NCI-H2171 treated with DMSO at 0.1 percent for 48 hours (cell line): Measurements from ENCODE around the gene MACIR.
"Not testable (repeated sequence)": the region's sequence is repeated elsewhere in the genome, so short reads cannot be mapped to it uniquely, and the experiment has no call there.

Source experiments
- DNase-seq: peaks from one replicate; lab custom pipeline; 2025; lab: John Stamatoyannopoulos, UW

MACIR gene, protein sequence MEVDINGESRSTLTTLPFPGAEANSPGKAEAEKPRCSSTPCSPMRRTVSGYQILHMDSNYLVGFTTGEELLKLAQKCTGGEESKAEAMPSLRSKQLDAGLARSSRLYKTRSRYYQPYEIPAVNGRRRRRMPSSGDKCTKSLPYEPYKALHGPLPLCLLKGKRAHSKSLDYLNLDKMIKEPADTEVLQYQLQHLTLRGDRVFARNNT

DNA sequence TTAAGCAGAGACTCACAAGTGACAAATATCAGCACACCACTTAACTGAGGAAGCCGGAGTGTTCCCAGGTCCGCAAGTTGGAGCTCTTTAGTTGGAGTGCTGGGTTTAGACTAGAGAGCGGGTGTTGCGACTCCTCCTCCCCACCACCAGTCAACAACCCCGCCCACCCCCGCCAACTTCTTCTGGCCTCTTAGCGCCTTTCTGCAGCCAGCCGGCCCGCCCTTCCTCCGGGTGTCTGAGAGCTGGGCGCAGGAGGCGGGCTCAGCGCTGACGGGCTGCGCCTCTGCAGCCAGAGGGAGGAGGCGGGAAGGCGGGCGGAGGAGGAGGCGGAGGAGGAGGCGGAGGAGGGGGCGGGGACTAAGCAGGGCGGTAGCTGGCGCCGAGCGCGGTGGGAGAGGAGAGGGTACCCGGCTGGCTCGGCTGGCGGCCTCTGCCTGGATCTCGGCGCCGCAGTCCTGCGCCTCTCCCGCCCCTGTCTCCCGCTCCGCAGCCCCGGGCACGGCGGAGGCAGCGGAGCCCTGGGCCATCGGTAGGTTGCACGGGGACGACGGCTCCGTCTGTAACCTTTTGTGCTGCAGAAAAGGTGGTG, at the start of gene MACIR:
TSS of gene MACIR (plus strand) at position 396 of the 589 bp plus-strand sequence. CDS start 17,157 bp downstream, outside the sequence.
- DNase-seq: peak; percentile 86

DNA sequence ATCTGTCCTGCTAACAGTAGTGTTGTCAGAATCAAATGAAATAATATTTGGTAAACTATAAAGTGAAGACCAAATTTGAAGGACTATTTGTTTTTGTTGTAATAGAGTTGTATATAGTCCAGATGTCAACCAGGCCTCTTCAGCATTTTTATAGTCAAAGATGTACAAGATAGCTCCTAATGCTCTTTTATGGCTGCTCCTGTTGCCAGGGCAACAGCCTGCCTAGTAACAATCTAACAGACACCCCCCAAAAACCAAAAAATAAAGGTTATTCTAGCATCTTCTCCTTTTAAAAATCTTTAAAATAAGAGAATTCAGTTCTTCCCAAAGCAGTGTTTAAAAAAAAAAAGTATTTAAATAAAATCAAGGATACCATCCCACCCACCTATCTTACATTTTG, 49.5 kb upstream of the MACIR start:
- DNase-seq: no peak

DNA sequence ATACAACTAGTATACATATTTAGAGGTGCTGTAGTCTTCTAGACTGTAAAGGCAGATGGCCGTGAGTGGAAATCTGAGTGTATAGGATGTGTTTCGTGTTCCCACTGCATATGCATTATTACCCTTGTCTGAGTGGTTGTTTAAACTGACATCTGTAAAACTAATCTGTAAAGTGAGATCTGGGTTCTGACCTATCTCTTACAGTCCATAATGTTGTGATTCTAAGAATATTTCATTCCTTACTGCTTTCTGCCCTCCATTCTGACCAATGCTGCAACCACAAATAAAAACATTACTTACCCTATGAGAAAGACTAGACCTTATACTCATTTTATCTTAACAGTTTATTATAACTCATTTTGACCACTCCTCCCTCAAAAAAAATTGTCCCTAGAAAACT, 47.6 kb upstream of the MACIR start:
- no peak for DNase-seq

DNA sequence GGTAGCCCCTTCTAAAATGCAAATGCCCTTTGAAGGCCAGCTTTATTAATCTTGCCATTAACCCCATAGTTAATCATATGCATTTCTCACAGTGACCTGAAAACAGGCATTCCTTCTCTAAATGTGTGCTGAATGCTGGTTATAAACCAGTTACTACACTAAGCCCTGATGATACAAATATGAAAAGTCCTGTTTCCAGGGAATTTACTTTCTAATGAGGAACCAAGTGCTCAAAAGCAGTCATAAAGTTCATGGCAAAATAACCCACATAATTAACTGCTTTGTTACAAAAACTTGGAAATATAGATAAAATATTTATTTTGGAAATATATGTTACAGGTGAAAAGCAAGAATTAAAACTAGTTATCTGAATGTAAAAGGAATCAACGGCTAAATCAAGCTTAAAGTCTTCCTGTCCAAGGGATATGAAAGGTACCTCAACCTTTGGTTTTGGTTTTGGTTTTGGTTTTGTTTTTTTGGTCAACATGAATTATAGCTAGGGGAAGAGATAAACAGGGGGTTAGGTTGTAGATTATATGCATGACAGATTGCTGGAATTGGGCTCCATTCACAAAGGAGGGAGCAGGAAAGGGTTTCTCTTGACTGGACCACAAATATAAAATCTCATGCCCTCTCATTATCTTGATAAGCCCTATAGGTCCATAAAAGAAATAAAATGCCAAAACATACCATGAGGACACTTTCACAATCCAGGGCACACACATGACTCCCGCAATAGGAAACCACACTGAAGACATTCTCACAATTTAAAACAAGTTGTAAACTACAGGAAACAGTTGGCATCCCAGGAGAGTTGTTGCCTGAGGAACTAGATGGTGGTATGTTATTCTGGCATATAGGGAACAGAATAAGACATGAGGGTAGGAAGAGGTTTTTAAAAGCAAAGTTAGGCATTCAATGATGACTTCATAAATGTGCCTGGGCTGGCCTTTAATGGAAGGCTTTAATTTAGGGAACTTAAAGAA, 46.7 kb upstream of the MACIR start:
- no peak for DNase-seq

DNA sequence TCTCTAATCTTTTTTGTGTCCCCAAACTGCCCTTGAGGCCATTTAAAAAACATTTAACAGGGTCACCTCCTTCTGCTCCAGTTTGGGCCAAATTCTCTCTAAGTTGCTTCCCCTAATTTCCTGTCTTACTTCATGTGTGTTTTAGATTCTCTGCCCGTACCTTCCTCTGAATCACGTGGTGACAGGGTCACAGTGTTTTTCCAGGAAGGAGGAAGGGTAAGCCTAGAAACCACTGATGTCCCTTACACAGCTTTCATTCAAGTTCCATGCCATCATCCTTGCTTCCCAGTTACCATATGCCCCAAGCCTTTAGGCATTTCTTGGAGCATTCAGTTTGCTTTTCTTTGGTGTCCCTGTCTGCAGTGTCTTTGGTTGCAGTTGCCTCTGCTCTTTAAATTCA, 42.4 kb upstream of the MACIR start:
- no peak for DNase-seq

DNA sequence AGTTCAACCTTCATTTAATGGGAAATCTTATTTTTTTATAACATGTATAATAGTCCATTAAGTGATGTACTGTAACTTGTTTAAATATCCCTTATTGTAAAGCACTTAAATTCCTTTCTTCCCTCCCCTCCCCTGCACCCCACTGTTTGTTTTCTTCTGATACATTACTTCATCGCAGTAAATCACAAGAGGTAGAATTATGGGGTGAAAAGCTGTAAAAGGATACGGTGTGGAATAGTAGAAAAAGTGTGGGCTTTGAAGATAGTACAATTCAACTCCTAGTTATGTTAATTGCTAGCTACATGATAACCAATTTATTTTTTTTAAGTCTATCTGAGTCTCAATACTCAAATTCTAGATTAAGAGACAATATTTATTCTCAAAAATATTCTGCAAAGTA, 41.9 kb upstream of the MACIR start:
- DNase-seq: no peak

DNA sequence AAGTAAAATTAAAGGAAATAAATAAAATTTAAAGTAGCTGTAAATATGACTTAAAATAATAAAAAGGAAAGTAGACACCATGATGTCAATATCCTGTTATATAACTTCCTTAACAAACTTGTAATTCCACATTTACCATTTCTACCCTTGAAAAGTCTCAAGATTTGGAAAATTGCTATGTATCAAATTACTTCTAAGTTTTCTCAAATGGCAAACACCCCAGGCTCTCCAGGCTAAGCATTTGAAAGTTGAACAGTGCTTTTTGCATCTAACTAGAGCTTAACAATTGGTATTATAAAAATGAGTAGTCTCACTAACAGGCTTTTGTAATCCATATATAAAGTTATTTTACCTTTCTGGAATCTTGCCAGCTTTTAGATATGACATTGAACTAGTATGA, 41.5 kb upstream of the MACIR start:
- no peak for DNase-seq

DNA sequence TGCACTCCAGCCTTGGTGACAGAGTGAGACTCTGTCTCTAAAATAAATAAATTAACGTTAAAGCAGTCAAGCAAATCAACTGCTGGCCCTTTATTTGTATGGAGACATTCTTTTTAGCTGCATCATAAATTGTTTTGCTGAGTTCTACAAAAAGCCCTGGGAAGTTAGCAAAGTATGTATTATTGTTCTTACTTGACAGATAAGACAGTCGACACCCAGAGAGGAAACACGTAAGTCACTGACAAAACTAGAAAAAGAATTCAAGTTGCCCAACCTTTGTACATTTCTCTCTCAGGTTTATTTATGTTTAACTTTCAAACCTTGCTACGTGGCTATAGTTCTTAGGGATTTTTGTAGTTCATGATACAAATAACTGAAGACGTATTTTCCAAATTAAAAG, 40.4 kb upstream of the MACIR start:
- no peak for DNase-seq

DNA sequence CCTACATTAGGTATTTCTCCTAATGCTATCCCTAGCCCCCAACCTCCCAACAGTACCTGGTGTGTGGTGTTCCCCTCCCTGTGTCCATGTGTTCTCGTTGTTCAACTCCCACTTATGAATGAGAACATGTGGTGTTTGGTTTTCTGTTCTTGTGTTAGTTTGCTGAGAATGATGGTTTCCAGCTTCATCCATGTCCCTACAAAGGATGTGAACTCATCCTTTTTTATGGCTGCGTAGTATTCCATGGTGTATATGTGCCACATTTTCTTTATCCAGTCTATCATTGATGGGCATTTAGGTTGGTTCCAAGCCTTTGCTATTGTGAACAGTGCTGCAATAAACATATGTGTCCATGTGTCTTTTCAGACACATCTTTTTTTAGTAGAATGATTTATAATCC, 39.5 kb upstream of the MACIR start:
- not testable (repeated sequence) for DNase-seq

DNA sequence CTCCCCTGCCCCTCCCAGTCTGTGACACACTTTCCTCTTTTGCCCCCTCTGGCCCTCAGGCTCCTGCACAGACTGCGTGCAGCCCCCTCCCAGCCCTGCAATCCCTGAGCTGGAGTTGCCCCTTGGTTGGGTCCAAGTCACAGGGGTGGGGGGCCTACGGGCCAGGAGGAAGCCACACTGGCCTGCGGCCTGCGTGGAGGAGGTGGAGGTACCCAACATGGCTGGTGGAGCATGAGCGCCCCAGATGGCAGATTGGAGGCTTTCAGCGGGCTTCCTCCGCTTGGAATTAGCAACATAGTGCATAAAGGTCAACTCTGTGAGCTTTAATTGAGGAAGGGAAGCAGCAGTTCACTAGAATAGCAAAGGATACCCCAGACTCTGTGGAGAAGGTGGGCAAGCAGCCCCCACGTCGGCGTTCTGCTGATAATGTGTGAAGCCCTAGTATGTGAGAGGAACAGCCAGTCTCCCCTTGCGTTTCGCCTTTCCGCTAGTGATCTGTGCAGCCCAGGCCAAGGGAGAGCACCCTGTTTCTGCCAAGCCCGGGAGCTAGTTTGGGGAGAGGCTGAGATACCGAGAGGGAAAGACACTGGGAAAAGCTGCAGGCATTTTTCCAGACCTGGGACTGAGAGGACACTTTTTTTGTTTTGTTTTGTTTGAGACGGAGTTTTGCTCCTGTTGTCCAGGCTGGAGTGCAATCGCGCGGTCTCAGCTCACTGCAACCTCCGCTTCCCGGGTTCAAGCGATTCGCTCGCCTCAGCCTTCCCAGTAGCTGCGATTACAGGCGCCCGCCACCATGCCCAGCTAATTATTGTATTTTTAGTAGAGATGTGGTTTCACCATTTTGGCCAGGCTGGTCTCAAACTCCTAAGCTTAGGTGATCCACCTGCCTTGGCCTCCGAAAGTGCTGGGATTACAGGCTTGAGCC, 35.3 kb upstream of the MACIR start:
- DNase-seq: no peak

DNA sequence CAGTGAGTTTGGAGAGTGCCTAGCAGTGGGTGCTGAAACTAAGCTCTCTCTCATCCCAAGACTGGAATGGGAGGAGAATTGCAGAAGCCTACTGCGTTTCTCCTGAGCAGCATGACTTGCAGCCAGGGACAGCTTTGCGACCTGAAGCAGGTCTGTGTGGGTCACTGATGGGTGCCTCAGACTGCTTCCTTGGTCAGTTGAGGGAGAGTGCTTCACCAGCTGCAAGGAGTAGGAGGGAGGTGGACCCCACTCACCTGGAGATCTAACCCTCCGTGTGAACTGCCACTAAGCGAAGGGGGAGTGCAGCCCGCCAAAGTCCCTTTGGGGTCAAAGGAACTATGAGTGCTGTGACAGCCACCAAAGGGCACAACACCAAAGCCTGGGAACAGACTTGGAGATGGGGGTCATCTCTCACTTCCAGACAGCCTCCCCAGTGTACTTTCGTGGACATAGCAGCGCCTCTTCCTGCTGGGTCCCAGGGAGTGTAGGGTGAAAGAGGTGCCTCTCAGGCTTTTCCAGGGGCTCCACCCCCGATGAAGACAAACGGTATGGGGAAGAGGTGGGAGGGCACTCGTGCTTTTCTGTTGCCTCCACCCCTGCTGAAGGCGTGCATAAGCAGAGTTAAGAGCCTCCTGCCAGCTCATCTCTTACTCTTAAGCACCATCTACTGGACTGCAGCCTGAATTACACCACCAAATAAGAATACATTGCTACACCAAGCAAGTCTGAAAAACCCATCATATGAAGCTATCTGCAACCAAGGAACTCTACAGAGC, 34.3 kb upstream of the MACIR start:
- peak; percentile 61 for DNase-seq

DNA sequence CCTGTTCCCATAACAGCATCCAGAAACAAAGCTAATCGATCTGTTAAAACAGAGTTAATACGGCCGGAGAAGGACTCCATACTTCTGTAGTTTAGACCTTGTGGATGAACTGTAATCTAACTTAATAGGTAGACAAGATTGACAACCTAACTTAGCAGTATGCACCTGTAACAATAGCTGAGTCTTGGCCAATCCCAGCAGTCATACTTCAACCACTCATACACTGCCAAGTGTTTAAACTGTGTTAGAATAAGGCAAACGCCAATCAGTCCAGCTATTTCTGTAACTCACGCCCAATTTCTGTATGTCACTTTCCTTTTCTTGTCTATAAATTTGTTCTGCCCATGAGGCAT, 33.7 kb upstream of the MACIR start:
- no peak for DNase-seq

DNA sequence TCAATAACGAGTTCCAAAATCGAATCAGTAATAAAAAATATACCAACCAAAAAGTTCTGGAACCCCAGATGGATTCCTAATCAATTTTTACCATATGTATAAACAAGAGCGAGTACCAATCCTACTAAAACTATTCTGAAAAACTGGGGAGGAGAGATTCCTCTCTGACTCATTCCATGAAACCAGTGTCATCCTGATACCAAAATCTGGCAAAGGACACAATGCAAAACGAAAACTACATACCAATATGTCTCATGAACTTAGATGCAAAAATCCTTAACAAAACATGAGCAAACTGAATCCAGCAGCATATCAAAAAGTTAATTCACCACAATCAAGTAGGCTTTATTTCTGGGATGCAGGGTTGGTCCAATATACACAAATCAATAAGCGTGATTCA, 30.5 kb upstream of the MACIR start:
- DNase-seq: no peak

DNA sequence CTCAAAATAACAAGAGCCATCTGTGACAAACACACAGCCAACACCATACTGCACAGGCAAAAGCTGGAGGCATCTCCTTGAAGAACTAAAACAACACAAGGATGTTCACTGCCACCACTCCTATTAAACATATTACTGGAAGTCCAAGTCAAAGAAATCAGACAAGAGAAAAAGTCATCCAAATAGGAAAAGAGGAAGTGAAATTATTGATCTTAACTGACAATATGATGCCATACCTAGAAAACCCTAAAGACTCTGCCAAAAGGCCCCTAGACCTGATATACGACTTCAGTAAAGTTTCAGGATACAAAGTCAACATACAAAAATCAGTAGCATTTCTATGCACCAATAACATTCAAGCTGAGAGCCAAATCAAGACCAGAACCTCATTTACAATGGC, 30.0 kb upstream of the MACIR start:
- no peak for DNase-seq

DNA sequence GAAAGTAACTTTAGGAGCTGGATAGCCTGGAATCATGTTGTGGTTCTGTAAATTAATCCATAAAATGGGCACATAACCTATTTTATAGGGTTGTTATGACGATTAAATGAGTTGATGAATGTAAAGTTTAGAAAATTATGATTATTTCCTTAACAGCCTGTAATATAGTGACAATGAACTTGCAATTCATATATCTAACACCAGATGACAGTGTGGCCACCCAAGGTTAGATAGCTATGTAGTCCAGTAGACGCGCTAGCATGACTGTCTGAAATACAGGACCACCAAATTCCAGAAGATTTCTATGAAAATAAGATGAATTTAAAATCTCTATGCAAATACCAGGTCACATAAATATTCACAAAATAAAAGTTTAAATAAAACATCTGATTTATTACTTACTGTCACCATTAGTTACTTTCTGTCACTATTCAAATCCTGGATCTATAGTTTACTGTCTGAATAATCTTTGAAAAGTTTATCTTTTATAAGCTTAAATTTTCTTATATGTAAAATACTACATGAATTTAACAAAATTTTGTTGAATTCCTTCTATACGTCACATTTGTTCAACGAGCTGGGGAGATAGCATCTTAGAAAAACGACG, 26.1 kb upstream of the MACIR start:
- DNase-seq: peak; percentile 1

DNA sequence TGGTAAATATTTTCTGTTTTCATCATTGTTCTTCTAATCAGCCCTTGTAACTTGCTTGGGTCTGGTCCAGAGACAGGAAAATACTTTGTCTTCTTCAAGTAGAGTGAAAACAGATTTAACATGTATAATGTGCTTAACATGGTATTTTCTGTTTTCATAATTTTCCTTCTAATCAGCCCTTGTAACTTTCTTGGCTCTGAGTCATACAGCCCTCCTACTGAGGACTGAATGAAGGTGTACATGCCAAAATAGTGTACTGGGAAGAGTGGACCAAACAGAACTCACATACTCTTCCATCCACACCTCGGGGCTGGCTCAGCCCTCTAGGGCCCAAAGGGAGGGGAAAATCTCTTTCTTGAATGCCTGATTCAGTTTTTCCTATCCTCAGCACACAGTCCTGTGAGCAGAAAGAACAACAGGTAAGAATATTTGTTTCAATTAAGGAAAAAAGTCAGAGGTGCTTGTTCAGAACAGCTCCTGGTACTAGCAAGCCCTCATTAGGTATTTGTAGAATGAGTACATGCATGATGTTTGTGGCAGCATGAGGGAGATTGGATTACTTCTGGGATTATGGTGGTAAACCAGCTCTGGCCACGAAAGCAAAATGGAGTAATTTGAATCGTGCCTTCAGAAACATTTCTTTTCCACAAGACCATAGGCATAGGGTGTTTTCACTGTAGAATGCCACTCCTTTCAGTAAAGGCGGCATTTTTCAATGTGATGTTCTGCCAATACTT, 24.2 kb upstream of the MACIR start:
- no peak for DNase-seq

DNA sequence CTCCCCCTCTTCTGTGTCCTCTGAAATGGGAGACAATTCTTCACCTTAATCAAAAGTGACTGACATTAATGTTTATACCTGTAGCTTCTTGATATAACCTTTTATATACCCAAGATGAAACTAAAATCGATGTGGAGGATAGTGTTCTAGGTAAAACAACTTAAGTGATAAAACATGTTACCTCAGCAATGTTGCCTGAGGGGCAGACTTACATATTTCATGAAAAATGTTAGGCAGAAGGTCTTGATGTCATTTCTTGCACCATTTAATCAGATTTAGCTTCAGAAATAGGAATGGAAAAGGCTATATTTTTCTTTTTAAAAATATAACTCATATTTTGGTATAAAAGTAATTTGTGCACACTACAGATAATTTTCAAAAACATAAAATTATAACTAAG, 22.7 kb upstream of the MACIR start:
- no peak for DNase-seq

DNA sequence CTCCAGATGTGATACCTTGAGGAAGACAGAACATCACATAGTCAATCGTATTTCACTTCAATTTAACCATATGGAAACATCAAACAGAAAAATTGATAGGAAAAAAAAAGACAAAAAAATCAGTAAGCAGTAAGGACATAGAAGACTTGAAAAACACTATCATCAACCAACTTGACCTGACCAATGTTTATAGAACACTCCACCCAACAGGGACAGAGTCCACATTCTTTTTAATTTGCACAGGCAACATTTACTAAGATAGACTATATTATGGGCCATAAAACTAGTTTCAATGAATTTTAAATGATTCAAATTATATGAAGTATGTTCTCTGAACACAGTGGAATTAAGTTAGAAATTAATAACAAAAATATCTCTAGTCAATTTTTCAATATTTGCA, 20.8 kb upstream of the MACIR start:
- DNase-seq: no peak

DNA sequence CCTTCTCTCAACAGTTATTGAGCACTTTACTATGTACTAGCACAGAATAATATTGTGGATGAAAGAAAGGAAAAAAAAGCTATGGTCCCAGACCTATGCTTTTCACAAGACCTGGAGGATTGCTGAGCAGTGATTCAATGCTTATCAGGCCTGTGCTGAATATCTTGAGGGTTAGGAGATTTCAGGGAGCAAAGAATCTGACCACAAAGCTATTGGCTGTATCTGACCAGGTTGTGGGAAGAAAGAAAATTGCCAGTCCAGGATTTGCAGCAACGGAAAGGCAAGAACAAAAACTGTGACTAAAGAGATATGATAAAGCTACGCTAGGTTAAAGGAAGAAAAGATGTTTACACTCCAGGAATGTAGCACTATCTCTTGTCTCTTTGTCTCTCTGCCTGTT, 14.9 kb upstream of the MACIR start:
- no peak for DNase-seq

DNA sequence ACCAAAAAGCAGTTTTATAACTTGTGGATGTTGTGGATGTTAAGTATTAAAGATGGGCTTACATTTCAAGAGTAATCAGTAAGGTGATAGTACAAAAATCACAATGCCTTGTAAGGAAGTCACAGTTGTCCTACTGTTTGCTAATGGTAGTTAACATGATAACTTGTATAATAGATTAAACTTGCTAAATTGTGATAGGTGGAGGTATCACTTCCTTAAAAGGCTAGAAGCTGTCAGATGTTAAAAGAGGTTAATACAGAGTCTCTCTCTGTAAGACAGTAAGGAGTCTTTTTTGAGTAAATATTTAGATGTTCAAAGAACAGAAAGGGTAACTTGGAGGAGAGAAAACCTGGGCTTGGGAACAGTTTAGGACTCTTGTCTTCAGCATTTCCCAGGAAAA, 14.2 kb upstream of the MACIR start:
- no peak for DNase-seq
